ENCODE measurements around the gene NDUFB4.
"Not testable (repeated sequence)": the region's sequence is repeated elsewhere in the genome, so short reads cannot be mapped to it uniquely, and the experiment has no call there.

The NDUFB4 gene

GRCh38 chr3:120572027-120572426, 24.1 kb upstream of the NDUFB4 start:
- no peak for DNase-seq

- DNase-seq, result no peak
These were observed 8.7 kb upstream of the NDUFB4 start for GRCh38 chr3:120587332-120587975.

- no peak for DNase-seq
These were observed 384 bp upstream of the NDUFB4 start for GRCh38 chr3:120595788-120596115.

- DNase-seq, result no peak
These were observed 702 bp downstream of the NDUFB4 start for GRCh38 chr3:120596853-120597223.

GRCh38 chr3:120597445-120598049, 1.4 kb downstream of the NDUFB4 start:
- DNase-seq, result peak in 1 of 2 donors; percentile 18

- no peak for DNase-seq
These were observed 3.1 kb downstream of the NDUFB4 start for GRCh38 chr3:120599211-120599610.

GRCh38 chr3:120601554-120601953, 5.4 kb downstream of the NDUFB4 start:
- DNase-seq, result no peak

- DNase-seq, result no peak
These were observed 6.5 kb downstream of the NDUFB4 start for GRCh38 chr3:120602682-120603081.

GRCh38 chr3:120604382-120604781, 8.2 kb downstream of the NDUFB4 start:
- no peak for DNase-seq

- no peak for DNase-seq
These were observed 8.6 kb downstream of the NDUFB4 start for GRCh38 chr3:120604784-120605183.

- no peak for DNase-seq
These were observed 12.4 kb downstream of the NDUFB4 start for GRCh38 chr3:120608506-120608905.

GRCh38 chr3:120614765-120615164, 18.6 kb downstream of the NDUFB4 start:
- DNase-seq, result no peak

GRCh38 chr3:120615847-120616609, 19.9 kb downstream of the NDUFB4 start:
- DNase-seq, result no peak

GRCh38 chr3:120616745-120617144, 20.6 kb downstream of the NDUFB4 start:
- DNase-seq, result not testable (repeated sequence)

- DNase-seq, result no peak
These were observed 26.3 kb downstream of the NDUFB4 start for GRCh38 chr3:120622457-120622856.

- DNase-seq, result peak in 1 of 2 donors; percentile 11
These were observed 27.0 kb downstream of the NDUFB4 start for GRCh38 chr3:120622870-120623726.

GRCh38 chr3:120623727-120624093, 27.6 kb downstream of the NDUFB4 start:
- no peak for DNase-seq

GRCh38 chr3:120625159-120625586, 29.0 kb downstream of the NDUFB4 start:
- no peak for DNase-seq

GRCh38 chr3:120634539-120634938, 38.4 kb downstream of the NDUFB4 start:
- no peak for DNase-seq

GRCh38 chr3:120636795-120637401, 40.8 kb downstream of the NDUFB4 start:
- no peak for DNase-seq

GRCh38 chr3:120637851-120638559, 41.9 kb downstream of the NDUFB4 start:
- DNase-seq, result no peak

GRCh38 chr3:120638820-120639219, 42.7 kb downstream of the NDUFB4 start:
- DNase-seq, result not testable (repeated sequence)
